ENCODE data around the gene MZT2A. TPM values are rescaled to one million over a fixed set of nuclear protein-coding genes. Genes with fewer than 3 reads are reported as not detected.
"Not testable (repeated sequence)": the region's sequence is repeated elsewhere in the genome, so short reads cannot be mapped to it uniquely, and the experiment has no call there.

MZT2A gene, protein sequence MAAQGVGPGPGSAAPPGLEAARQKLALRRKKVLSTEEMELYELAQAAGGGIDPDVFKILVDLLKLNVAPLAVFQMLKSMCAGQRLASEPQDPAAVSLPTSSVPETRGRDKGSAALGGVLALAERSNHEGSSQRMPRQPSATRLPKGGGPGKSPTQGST
- 217 TPM for total RNA-seq
- long read RNA-seq, transcript MZT2A-201 (3 exons, 624 nt), result major isoform, 153 of 208 reads
- long read RNA-seq, partial matches to known transcripts, result 32 of 208 reads
- long read RNA-seq, other reads (novel, unspliced or antisense), result 18 of 208 reads

DNA sequence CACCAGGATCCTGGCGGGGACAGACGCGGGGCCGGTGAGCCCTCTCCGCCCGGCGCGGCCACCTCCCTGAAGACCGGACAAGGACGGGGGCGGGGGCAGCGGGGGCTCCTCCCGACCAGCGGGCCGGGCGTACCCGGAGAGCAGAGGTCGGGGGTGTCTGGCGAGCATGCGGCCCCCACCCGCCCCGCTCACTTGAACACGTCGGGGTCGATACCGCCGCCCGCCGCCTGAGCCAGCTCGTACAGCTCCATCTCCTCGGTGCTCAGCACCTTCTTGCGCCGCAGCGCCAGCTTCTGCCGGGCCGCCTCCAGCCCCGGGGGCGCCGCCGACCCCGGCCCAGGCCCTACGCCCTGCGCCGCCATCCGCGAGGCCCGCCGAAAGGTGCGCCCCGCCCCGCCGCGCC, at the start of gene MZT2A:
MZT2A (minus strand) TSS at position 383 of the 403 bp plus-strand sequence; CDS start at position 362, 21 bp downstream.
- DNase-seq, result peak; percentile 38
- Histone ChIP-seq H3K4me1 (peaks cover 74% of the 10 kb centered on the region), H3K27ac (replicated peaks) (peak within 1 kb of the TSS; percentile 97), H3K4me3 (peak within 1 kb of the TSS; percentile 83)
- H3K9me3 ChIP-seq (replicated peaks); intact Hi-C loops (cut with micrococcal nuclease); H3K27me3 ChIP-seq (ENCODE audit: low read depth); H3K36me3 ChIP-seq: not testable (repeated sequence)

DNA sequence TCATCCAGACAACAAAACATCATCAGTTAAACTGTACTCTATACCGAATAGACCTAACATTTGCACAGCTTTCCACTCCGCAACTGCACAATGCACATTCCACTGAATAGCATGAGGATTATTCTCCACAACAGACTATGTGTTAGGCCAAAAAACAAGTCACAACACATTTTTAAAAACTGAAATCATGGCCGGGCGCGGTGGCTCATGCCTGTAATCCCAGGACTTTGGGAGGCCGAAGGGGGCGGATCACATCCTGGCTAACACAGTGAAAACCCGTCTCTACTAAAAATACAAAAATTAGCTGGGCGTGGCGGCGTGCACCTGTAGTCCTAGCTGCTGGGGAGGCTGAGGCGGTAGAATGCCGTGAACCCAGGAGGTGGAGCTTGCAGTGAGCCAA, 46.7 kb upstream of the MZT2A start:
- intact Hi-C loops (cut with micrococcal nuclease); H3K9me3 ChIP-seq (replicated peaks); H3K27ac ChIP-seq (replicated peaks); H3K4me3 ChIP-seq; H3K4me1 ChIP-seq; H3K27me3 ChIP-seq (ENCODE audit: low read depth); DNase-seq; H3K36me3 ChIP-seq: not testable (repeated sequence)

DNA sequence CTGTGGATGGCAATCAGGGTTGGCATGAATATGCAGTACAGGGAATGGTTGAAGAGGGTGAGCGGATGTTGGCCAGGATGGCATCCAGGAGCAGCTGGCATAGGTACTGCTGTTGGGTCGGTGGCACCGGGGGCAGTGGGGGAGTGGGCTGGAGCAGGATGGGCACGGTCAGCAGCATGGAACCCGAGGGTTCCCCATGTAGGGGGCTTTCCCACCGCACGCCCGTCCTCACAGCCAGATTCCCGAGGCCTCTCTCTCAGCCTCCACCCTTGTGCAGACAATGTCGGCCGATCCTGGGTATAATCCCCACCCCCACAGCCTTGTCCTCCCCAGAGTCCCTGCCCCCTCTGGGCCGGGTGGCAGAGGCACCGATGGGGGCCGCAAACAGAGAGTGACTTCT, 44.6 kb upstream of the MZT2A start:
- H3K27ac ChIP-seq (replicated peaks); H3K9me3 ChIP-seq (replicated peaks); intact Hi-C loops (cut with micrococcal nuclease); H3K4me3 ChIP-seq; H3K27me3 ChIP-seq (ENCODE audit: low read depth); DNase-seq; H3K4me1 ChIP-seq; H3K36me3 ChIP-seq: not testable (repeated sequence)

DNA sequence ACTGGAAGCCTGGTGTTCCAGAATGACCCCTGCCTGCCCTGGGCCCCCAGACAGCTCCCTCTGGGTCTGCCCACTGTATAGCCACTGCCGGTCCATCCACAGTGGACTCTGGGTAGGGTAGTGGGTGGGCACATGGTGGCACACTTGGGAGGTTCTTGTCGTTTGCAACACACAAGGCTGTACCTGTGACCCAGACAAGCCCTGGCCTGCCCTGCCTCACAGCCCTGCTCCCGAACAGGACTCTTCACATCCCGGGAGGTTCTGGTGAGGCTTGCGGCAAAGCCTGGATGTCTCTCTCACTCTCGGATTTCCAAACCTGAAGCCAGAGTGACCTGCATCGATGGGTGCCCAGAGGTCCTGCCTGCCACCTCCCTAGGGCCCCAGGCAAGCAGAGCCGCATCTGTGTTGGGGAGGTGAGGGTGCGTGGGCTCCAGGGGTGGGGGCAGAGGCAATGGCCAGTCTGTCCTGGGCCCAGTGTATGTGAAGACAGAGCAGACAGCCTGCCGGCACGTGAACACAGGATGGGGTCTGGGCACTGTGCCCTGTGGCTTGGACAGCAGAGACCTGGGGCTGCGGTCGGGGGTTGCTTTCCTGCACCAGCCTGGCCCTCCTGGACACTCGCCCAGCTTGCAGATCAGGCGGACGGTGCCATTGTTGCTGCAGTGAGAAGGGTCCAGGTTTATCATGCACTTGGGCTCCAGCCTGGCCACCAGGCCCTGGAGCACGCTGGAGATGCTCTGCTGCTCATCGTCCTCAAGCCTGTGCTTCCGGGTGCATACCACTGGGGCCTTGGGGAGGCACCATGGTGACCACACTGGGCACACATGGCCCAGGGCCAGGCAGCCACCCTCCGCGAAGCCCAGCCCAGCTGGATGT, 44.0 kb upstream of the MZT2A start:
- H3K27me3 ChIP-seq (ENCODE audit: low read depth); intact Hi-C loops (cut with micrococcal nuclease); H3K9me3 ChIP-seq (replicated peaks): not testable (repeated sequence)

DNA sequence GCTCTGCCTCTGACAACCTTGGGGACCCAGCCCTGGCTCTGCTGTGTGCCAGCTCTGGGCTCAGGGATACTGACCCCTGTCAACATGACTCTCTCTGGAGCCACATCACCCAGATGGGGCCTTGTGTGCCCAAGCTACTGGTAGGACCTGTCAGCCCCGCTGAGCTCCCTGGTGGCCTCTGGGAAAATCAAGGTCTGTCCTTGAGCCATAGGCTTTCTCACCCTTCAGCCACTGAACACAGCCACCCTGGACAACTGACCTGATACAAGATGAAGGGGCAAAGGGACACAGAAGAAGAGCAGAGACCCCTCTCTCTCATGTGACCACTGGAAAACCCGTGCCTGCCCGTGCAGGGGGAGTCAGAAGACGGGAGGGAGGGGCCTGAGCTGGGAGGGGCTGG, 43.3 kb upstream of the MZT2A start:
- DNase-seq, result no peak
- intact Hi-C loops (cut with micrococcal nuclease), result no loop called here
- H3K27me3 ChIP-seq (ENCODE audit: low read depth), result no peaks in the 10 kb centered on the region

More for the DNA sequence above, 44.0 kb upstream of the MZT2A start:
- not testable (repeated sequence) for H3K27ac ChIP-seq (replicated peaks); H3K36me3 ChIP-seq; H3K4me3 ChIP-seq; DNase-seq; H3K4me1 ChIP-seq

DNA sequence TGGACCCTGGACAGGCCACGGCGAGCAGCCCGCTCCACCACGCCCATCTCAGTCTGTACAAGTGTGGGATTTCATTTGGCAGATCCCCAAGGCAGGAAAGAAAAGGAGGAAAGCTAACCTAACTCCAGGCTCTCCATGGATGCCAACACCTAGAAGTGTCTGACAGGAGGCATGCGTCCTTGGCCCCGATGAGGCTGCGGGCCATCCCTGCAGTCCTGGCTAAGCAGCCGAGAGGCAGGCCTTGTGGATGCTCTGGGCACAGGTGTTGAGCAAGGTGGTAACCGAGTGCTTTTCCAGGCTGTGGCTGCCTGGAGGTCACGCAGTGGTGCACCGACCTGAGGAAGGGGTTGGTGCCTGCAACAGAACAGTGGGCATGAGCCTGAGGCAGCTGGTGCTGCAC, 42.8 kb upstream of the MZT2A start:
- H3K9me3 ChIP-seq (replicated peaks); H3K4me3 ChIP-seq; H3K4me1 ChIP-seq; H3K27me3 ChIP-seq (ENCODE audit: low read depth); DNase-seq; H3K27ac ChIP-seq (replicated peaks); H3K36me3 ChIP-seq; intact Hi-C loops (cut with micrococcal nuclease): not testable (repeated sequence)

More for the DNA sequence above, 43.3 kb upstream of the MZT2A start:
- TF ChIP-seq, protein P1, sequence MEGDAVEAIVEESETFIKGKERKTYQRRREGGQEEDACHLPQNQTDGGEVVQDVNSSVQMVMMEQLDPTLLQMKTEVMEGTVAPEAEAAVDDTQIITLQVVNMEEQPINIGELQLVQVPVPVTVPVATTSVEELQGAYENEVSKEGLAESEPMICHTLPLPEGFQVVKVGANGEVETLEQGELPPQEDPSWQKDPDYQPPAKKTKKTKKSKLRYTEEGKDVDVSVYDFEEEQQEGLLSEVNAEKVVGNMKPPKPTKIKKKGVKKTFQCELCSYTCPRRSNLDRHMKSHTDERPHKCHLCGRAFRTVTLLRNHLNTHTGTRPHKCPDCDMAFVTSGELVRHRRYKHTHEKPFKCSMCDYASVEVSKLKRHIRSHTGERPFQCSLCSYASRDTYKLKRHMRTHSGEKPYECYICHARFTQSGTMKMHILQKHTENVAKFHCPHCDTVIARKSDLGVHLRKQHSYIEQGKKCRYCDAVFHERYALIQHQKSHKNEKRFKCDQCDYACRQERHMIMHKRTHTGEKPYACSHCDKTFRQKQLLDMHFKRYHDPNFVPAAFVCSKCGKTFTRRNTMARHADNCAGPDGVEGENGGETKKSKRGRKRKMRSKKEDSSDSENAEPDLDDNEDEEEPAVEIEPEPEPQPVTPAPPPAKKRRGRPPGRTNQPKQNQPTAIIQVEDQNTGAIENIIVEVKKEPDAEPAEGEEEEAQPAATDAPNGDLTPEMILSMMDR (IDR thresholded peaks at IDR 0.05; ENCODE audit: borderline replicate concordance), result no peak
- H3K4me1 ChIP-seq, result no peaks in the 10 kb centered on the region
- H3K4me3 ChIP-seq, result no peak overlapping the region
- H3K27ac ChIP-seq (replicated peaks), result no peak overlapping the region
- H3K9me3 ChIP-seq (replicated peaks), result no peaks in the 10 kb centered on the region
- no peaks in the 10 kb centered on the region for H3K36me3 ChIP-seq

DNA sequence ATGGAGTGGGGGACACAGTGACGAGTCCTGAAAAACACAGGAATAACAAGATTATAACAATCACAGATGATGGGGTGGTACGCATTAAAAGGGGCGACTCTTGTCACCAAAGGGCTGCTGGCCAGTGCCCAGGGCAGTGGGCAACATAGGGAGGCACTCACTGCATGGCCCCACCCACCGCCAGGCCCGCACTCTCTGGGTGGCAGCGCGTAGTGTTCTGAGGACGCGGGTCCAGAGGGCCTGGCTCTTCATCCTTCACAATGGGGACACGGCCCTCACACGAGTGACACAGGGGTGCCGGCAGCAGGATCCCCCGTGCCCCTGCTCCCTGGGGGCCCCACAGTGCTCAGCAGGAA, 42.1 kb upstream of the MZT2A start:
- H3K4me1 ChIP-seq; intact Hi-C loops (cut with micrococcal nuclease); H3K36me3 ChIP-seq; H3K27ac ChIP-seq (replicated peaks); DNase-seq; H3K9me3 ChIP-seq (replicated peaks); H3K4me3 ChIP-seq; H3K27me3 ChIP-seq (ENCODE audit: low read depth): not testable (repeated sequence)

DNA sequence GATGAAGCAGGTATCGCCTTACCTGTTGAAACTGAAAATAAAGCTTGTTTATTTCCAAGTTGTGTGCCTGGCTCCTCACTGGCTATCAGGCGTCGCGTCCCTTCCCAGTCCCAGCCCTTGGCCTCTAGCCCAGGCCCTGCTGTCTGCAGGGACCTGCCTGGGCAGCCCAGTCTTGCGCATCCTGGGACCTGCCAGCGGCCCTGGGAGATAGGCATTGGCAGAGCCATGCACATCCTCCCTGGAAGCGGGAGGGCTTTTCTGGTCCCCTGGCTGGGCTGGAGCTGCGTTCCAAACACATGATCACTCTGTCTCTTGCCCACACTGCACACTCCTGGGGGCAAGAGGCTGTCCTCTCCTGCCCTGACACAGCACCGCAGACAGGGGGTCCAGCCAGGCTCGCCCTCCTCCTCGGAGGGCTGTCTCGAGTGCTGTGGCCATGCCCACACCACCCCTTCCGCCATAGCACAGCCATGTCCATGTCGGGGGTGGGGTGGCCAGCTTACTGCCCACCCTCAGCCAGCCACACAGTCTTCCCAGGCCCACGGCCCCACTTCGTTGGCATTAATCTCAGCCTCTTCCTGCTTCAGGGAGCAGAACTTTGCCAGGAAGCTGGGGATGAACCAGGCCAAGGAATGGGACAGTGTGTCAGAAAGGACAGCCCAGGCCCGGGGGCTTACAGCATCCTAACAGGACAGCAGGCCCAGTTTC, 41.6 kb upstream of the MZT2A start:
- intact Hi-C loops (cut with micrococcal nuclease); H3K9me3 ChIP-seq (replicated peaks); H3K4me3 ChIP-seq; H3K4me1 ChIP-seq; H3K27me3 ChIP-seq (ENCODE audit: low read depth); DNase-seq; H3K36me3 ChIP-seq; H3K27ac ChIP-seq (replicated peaks): not testable (repeated sequence)

DNA sequence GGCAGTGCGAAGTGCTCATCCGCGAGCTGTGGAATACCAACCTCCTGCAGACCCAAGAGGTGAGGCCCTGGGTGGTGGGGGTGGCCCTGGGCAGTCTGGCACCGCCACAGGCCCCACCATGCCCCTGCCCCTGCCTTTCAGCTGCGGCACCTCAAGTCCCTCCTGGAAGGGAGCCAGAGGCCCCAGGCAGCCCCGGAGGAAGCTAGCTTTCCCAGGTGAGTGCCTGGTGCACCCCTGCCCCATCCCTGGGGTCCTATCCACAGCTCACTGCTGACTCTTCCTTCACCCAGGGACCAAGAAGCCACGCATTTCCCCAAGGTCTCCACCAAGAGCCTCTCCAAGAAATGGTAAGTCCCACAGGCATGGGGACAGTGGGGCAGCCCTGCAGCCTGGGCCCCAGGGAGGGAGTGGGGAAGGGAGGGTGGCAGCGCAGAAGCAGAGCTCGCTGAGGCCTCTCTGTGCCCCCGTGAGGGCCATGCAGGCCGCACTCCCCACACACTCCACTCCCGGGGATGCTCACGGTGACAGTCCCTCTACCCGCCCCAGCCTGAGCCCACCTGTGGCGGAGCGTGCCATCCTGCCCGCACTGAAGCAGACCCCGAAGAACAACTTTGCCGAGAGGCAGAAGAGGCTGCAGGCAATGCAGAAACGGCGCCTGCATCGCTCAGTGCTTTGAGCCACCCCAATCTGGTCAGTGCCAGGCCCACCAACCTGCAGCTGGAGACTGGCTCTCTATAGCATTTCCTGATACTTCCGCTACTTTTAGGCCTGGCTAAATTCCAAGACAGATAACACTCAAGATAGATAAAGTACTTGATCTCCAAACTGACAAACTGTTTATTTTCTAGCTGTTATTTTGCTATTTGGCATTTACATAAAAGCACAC, 40.8 kb upstream of the MZT2A start:
- H3K4me3 ChIP-seq; H3K27ac ChIP-seq (replicated peaks); H3K36me3 ChIP-seq; H3K9me3 ChIP-seq (replicated peaks); H3K27me3 ChIP-seq (ENCODE audit: low read depth); H3K4me1 ChIP-seq; DNase-seq; intact Hi-C loops (cut with micrococcal nuclease): not testable (repeated sequence)

DNA sequence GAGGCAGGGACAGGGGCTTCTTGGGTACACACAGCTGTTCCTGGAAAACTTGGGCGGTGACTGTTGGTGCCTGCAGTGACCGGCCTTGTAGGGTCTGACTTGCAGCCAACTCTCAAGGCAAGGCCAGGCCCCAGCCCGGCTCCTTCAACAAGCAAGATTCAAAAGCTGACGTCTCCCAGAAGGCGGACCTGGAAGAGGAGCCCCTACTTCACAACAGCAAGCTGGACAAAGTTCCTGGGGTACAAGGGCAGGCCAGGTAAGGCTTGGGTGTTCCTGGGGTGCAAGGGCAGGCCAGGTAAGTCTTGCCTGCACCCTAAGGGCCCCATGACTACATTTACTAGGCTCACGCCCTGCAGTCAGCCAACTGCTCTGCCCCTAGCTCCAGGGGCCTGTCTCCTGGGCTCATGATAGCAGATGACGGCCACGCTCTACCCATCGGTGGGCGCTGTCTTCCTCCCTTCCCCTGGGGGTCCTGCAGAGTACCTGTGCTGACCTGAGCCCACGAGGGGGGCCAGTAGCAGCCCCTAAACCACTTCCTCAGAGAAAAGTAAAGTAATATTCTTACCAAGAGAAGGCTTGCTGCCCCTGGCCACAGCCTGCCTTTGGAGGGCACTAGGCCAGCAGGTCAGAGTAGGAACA, 39.5 kb upstream of the MZT2A start:
- intact Hi-C loops (cut with micrococcal nuclease); H3K27ac ChIP-seq (replicated peaks); H3K36me3 ChIP-seq; H3K4me1 ChIP-seq; H3K4me3 ChIP-seq; H3K9me3 ChIP-seq (replicated peaks); H3K27me3 ChIP-seq (ENCODE audit: low read depth); DNase-seq: not testable (repeated sequence)

DNA sequence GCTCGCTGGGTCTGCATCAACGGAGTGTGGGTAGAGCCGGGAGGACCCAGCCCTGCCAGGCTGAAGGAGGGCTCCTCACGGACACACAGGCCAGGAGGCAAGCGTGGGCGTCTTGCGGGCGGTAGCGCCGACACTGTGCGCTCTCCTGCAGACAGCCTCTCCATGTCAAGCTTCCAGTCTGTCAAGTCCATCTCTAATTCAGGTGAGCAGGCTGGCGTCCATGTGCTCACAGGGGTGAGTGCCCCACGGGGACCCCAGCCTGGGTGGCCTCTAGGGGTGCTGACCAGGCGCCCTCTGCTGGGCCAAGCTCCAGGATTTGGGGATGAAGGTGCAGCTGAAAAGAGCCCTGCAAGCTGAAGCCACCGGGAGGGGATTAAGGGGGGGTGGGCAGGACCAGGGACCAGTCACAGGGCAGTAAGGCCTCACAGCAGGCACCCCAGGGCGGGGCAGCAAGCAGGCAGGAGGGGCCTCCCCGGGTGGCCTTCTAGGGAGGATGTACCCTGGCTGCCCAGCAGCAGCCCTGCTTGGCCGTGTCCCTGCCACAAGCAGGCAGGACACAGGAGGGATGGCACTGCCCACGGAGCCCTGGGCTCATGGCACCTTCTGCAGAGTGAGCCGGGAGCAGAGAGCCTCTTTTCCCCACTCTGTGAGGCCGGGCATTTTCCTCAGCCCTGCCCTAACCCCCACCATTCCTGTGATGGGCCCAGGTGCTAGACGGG, 38.6 kb upstream of the MZT2A start:
- H3K4me1 ChIP-seq; H3K4me3 ChIP-seq; H3K27me3 ChIP-seq (ENCODE audit: low read depth); H3K36me3 ChIP-seq; intact Hi-C loops (cut with micrococcal nuclease); H3K27ac ChIP-seq (replicated peaks); DNase-seq; H3K9me3 ChIP-seq (replicated peaks): not testable (repeated sequence)
